WI38 (cell line): Measurements from ENCODE around the gene CCDC86.

Source experiments
- H3K4me3 ChIP-seq: 2 replicates; pipeline ENCODE4 v1.5.1; 2011; ENCODE audit warnings: low read depth, mild to moderate bottlenecking, control low read depth, low read length
- CTCF ChIP-seq: IDR thresholded peaks from 2 replicates; pipeline ENCODE4 v1.5.1; 2012; ENCODE audit warnings: low read depth, mild to moderate bottlenecking, control low read depth, low read length

The CCDC86 gene

GRCh38 chr11:60840470-60841430 lies 1.2 kb upstream of the CCDC86 start:
- no peak for TF ChIP-seq CTCF
- no peak overlapping the region for H3K4me3 ChIP-seq

GRCh38 chr11:60842668-60843600 lies 1.0 kb downstream of the CCDC86 start:
- TF ChIP-seq CTCF = no peak
- peak overlapping the region; percentile 74 for H3K4me3 ChIP-seq

GRCh38 chr11:60844045-60844869 lies 2.3 kb downstream of the CCDC86 start:
- H3K4me3 ChIP-seq = peak overlapping the region; percentile 74
- no peak for TF ChIP-seq CTCF

GRCh38 chr11:60844870-60845221 lies 2.9 kb downstream of the CCDC86 start:
- no peak for TF ChIP-seq CTCF
- H3K4me3 ChIP-seq = peak overlapping the region; percentile 74

GRCh38 chr11:60845338-60845737 lies 3.4 kb downstream of the CCDC86 start:
- TF ChIP-seq CTCF = no peak
- no peak overlapping the region for H3K4me3 ChIP-seq

- no peak overlapping the region for H3K4me3 ChIP-seq
These were observed 5.4 kb downstream of the CCDC86 start for GRCh38 chr11:60847281-60847680.

More at GRCh38 chr11:60847281-60847680, 5.4 kb downstream of the CCDC86 start:
- no peak for TF ChIP-seq CTCF
